GM12875 (cell line): Measurements from ENCODE around the gene TMPRSS11A.

Experiments used
- H3K4me3 ChIP-seq: one replicate; pipeline ENCODE4 v1.5.1; 2011; ENCODE audit warnings: low read depth, low read length, control low read depth
- TF ChIP-seq, protein P1 (sequence below): IDR thresholded peaks from 2 replicates; pipeline ENCODE4 v1.5.1; 2011; ENCODE audit warnings: low read depth, mild to moderate bottlenecking, control low read depth, inconsistent platforms, low read length, moderate library complexity, borderline replicate concordance; ENCODE audit not compliant: insufficient read depth

Gene TMPRSS11A

GRCh38 chr4:67892253-67892652, 71.0 kb downstream of the TMPRSS11A start:
- TF ChIP-seq, protein P1, sequence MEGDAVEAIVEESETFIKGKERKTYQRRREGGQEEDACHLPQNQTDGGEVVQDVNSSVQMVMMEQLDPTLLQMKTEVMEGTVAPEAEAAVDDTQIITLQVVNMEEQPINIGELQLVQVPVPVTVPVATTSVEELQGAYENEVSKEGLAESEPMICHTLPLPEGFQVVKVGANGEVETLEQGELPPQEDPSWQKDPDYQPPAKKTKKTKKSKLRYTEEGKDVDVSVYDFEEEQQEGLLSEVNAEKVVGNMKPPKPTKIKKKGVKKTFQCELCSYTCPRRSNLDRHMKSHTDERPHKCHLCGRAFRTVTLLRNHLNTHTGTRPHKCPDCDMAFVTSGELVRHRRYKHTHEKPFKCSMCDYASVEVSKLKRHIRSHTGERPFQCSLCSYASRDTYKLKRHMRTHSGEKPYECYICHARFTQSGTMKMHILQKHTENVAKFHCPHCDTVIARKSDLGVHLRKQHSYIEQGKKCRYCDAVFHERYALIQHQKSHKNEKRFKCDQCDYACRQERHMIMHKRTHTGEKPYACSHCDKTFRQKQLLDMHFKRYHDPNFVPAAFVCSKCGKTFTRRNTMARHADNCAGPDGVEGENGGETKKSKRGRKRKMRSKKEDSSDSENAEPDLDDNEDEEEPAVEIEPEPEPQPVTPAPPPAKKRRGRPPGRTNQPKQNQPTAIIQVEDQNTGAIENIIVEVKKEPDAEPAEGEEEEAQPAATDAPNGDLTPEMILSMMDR = no peak
- no peak overlapping the region for H3K4me3 ChIP-seq

DNA sequence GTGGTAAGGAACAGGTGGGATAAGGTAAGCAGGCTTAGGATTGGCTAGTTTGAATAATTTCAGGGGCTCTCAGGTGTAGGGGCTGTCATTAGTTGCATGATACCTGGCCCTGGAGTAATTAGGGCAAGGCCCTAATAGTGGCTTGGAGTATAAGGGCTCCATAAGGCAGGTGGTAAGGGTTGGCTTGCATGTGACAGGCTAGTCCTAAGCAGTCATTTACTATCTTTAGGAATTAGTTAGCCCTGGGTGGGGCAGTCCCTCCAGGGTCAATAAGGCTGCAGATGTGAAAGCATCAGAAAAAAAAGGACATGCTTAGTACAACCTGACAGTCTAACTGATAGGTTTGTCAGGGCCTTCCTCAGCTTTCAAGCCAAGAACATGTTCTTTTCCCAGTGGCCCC, 71.6 kb downstream of the TMPRSS11A start:
- TF ChIP-seq, protein P1 = no peak
- no peak overlapping the region for H3K4me3 ChIP-seq

GRCh38 chr4:67886281-67886680, 77.0 kb downstream of the TMPRSS11A start:
- TF ChIP-seq, protein P1 = no peak
- no peak overlapping the region for H3K4me3 ChIP-seq

GRCh38 chr4:67885762-67886161, 77.5 kb downstream of the TMPRSS11A start:
- H3K4me3 ChIP-seq = no peak overlapping the region
- TF ChIP-seq, protein P1 = no peak

DNA sequence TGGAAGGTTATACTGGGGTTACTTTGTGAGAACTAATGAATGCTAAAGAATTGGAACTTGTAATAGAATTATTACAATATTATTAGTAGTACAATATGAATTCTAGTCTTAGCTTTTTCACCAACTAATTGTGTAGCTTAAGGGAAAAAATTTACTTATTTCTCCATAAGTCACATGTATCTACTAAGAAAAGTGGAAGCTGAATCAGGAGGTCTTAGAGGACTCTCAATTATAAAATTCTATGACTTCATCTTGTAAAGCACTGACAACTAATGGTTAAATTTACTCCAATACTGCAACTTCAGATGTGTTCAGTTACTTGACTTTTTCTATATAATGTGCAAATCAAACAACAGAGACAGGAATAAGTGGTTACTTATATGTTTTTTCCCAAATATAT, 78.6 kb downstream of the TMPRSS11A start:
- TF ChIP-seq, protein P1 = no peak
- H3K4me3 ChIP-seq = no peak overlapping the region

GRCh38 chr4:67883902-67884301, 79.4 kb downstream of the TMPRSS11A start, which contains the start of gene TMPRSS11D:
TSS of gene TMPRSS11D (minus strand) at chr4:67884002. CDS start at chr4:67883933, 69 bp downstream.
- TF ChIP-seq, protein P1 = no peak
- no peak within 1 kb of the TSS for H3K4me3 ChIP-seq

DNA sequence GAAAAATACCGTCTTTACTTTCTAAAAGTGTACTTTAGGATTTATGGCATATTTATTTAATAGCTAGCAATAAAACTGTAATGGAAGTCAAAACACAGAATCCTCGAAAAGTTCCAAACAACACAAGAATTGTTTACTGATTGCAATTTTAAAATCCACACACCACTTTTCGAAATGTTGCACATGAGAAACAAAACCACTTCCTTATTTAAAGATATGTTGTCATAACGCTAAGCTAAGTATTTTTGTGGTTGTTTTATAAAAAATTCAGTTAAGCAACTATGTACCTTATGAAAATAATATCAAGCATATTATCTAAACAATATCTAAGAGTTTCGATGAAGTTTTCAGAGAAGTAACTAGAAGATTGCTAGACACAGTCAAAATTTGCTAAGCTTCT, 79.8 kb downstream of the TMPRSS11A start:
- TF ChIP-seq, protein P1 = no peak
- H3K4me3 ChIP-seq = no peak overlapping the region
